Esophagus mucosa (tissue), 1 donor: ENCODE measurements around the gene DUSP28. TPM values are rescaled to one million over a fixed set of nuclear protein-coding genes. Genes with fewer than 3 reads are reported as not detected.
"Not testable (repeated sequence)": the region's sequence is repeated elsewhere in the genome, so short reads cannot be mapped to it uniquely, and the experiment has no call there.

ENCODE experiments used
- ATAC-seq: fragments of 200-7000 bp; cut with Tn5 transposase; one replicate; pipeline ENCODE4 v1.9.1; 2020
- total RNA-seq: library from RNA; stranded (reverse); gene quantifications from one replicate; pipeline ENCODE4 v1.2.4, GENCODE V29; 2023
- donor health status: DM: yes; HTN: yes; CAD: no.

The DUSP28 gene, protein sequence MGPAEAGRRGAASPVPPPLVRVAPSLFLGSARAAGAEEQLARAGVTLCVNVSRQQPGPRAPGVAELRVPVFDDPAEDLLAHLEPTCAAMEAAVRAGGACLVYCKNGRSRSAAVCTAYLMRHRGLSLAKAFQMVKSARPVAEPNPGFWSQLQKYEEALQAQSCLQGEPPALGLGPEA
- total RNA-seq, result 3.7 TPM

DNA sequence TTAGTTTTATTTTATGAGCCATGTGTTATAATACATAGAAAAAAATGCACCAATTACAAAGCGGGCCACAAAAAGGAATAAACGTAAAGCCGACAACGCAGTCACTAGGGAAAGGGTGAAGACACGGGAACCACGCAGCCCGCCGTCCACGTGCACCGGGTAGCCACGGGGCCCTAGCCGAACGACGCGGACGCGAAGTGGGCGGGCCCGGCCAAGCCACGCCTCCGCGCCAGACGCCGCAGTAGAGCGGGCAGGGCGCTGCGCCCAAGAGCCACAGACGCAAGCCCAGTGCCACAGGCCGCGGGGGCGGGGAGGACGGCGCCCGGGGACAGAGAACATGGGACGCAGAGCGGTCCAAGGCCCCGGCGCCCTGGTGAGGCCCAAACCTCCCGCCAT is at the start of gene DUSP28:
Gene DUSP28, plus strand, starts transcription at position 274 of the 396 bp plus-strand sequence. CDS start 328 bp downstream, outside the sequence.
- peak; percentile 79 for ATAC-seq

DNA sequence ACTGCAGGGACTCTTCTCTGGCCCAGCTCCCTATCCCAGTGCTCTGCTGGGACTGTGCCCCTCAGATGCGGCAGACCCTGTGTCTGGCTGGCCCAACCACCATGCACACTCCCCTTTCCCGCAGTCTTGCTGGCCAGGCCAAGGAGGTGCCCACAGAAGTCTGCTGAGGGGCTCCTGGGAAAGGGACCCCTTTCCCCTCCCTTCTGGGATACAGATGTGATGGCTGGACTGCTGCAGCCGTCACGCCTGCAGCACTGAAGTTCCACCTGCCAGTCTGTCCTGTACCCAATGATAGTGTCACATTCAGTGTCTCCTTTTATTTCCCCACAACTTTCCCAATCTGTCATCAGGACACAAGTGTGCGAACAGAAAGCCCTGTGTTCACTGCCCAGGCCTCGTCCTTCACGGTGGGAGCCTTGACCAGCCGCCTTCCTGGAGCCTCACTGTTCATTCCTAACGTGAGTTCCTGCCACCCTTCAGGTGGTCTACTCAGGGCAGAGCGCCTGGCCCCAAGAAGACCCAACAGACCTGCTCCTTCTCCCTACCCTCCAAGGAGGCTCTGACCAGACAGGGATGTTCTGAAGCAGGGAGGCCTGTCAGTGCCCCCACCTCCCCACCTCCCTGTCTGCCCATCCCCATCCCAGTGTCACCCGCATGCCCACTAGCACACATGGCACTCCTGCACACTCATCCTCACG is 49.5 kb upstream of the DUSP28 start:
- ATAC-seq, result no peak

DNA sequence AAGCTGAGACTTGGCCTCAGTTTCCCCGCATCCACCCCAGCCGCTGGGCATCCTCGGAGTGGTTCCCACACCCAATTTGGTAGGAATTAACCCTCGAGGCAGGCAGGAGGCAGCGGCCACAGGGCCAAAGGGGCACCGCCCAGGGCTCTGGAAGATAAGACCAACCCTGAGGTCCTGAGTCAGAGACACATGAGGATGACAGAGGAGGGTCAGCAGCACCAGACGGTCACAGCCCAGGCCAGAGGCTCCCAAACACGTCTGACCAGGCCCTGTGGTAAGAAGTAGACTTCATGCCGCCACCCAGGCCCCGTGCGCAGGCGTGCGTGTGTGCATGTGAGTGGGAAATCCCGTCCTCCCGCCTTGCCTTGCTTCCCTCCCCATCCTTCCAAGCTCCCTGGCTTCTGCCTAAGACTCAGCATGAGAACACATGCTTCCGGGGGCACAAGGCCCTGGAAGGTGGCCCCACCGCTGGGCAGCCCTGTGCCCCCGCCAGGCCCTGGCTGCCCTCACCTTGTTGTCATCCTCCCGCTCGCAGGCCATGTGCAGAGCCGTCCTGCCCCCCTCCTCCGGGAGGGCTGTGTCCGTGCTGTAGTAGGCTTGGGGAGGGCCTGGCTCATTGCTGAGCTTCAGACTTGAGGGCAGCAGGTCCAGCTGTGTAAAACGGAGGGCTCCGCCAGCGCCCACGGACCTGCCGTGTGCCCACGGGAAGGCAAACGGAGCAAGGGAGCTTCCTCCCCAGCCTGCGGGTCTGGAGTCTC is 48.6 kb upstream of the DUSP28 start:
- ATAC-seq, result no peak

DNA sequence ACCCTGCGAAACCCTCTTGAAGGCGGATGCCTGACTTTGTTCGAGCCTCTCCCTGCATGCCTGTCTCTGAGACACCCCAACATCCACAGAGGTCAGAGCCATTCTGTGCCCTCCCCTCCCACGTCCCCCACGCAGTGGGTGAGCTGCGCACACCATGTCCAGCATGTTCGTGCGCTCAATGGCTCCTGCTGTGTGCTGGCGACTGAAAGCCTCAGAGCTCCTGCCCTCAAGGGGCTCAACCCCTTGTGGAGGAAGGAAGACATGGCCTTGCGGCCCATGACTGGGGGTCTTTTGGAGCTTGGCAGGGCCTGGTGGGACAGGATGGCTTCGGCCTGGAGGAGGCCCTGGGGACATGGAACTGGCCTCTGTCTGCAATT is 48.1 kb upstream of the DUSP28 start:
- no peak for ATAC-seq

DNA sequence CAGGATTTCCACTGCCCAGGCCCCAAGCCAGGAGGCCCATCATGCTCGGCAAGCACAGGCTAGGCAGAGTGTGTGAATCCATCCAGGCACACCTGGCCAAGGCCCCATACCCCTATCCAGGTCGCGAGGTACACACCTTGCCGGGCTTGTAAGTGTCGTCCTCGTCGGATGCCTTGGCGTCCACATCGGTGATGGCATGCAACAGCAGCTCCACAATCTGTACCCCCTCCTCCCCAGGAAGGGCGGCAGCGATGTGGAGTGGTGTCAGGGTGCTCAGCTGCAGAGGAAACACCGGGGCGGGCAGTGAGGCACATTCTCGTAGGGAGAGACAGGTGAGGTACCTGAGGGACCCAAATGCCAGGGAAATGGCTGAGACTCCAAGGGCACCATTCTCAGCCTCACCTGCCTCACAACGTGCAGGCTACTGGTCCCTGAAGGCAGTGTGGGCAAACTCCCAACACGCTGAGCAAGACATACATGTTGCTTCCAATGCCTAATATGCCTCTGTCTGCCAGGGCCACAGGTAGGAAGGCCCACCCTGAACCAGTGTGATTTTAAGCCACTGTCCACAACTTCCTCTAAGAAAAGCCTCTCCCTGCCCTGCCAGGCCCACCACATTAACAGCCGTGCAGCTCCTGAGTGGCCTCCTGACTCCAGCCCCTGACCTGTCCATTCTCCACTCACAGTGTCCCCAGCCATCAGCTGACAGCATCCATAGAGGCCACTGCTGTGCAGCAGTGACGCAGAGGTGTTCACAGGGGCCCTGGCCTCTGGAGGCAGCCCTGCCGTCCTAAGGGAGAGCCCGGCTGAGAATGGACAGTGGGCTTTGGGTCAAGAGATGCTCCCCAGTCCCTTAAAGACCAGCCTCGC is 47.3 kb upstream of the DUSP28 start:
- no peak for ATAC-seq

DNA sequence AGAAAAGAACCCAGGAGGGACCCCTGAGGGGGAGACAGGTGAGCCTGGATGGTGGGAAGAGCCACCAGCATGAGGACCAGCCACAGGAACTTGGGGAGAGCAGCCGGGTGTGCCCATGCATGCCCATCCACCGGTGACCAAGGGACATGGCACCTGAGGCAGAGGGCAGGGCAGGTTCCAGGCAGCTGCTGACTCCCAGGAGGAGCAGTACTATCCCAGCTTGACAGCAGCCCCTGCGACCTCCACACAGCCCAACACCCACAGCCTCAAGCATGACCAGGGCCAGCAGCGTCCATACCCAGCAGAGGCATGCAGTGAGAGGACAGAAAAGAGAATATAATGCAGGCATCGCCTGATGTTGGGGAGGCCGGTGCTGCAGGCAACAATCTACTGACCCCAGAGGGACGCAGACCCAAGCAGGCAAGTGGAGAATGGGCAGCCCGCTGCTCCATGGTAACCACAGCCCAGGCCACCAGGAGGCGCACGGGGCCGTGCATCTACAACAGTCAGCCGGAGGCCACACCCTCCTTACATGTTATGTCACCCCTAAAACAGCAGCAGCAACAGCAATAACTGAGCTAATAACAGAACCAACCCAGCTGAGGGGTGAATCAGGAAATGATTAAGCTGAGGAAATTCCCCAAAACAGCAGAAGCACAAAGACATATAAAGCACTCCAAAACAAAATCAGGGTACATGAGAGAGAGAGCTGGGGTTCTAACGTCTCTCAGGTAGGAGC is 46.4 kb upstream of the DUSP28 start:
- ATAC-seq, result peak; percentile 95

DNA sequence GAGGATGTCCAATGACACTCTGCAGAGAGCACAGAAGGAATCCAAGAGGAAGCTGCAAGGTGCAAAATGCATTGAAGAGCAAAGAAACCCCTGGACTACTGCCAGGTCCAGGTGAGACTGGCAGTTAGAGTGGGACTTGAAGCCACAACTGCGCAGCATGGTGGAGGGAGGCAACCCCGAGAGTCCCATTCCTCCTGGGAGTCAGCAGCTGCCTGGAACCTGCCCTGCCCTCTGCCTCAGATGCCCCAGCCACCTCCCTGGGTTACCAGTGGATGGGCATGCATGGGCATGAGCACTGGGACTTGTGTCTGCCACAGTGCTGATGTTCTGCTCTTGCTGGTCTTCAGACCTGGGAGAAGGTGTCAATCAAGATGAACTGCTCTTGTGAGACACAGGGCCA is 45.5 kb upstream of the DUSP28 start:
- ATAC-seq, result peak; percentile 58

DNA sequence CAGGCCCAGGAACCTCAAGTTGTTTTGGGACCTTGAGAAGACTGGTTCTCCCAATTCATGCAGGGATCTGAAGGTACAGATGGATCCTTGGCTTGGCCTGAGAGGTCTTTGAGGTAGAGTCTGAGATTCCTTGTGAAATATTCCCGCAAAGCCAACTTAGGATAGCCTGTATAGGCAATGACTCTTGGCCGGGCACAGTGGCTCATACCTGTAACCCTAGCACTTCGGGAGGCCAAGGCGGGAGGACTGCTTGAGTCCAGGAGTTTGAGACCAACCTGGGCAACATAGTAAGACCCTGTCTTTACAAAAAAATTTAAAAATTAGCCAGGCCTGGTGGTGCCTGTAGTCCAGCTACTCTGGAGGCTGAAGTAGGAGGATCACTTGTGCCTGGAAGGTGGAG is 42.8 kb upstream of the DUSP28 start:
- ATAC-seq, result no peak

DNA sequence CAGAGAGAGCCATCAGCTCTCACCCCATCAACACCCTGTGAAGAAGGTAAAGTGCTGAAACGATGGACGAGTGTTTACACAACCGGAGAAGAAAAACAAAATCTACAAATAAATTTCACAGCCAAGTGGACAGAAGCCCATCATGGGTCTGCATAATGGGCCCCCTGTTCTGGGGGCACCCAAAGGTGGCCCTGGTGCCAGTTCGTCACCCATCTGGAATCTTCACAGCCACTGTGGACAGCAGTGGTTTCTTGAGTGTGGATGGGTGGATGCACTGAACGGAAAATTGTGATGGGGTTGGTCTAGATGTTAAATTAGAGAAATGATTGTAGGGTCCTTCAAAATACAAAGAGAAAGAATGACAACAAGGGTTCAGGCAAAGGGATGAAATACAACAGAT is 41.2 kb upstream of the DUSP28 start:
- ATAC-seq, result no peak

DNA sequence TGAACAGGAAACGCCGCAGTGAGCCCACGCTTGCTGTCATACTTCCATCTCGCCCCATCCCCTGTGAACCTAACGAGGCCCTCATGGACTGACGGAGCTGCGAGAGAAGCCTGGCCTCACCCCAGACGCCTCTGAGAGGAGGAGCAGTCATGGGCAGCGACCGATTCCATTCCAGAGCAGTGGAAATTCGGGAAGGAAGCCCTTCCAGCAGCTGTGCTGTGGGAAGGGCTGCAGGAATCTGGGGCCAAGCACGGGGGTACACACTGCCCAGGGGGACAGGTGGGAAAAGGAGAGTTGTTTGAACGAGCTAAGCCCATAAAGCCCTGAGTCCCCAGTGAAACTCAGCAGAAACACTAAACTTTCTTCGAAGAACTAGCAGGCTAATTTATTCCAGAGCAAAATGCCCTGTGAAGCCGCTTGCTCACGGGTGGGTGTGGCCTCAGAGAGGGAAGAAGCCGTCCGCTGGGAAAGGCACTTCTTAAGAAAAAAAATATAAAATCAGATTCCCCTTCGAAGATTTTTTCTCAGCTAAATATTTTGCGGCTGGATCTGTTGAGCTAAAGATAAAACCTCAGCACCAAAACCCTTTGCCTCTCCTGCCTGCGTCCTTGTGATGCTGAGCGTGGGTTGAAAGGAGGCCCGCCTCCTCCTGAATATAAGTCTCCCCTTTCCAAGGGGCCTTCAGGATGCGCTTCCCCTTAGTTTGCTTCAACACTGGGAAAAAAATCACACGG is 40.6 kb upstream of the DUSP28 start:
- ATAC-seq, result no peak

DNA sequence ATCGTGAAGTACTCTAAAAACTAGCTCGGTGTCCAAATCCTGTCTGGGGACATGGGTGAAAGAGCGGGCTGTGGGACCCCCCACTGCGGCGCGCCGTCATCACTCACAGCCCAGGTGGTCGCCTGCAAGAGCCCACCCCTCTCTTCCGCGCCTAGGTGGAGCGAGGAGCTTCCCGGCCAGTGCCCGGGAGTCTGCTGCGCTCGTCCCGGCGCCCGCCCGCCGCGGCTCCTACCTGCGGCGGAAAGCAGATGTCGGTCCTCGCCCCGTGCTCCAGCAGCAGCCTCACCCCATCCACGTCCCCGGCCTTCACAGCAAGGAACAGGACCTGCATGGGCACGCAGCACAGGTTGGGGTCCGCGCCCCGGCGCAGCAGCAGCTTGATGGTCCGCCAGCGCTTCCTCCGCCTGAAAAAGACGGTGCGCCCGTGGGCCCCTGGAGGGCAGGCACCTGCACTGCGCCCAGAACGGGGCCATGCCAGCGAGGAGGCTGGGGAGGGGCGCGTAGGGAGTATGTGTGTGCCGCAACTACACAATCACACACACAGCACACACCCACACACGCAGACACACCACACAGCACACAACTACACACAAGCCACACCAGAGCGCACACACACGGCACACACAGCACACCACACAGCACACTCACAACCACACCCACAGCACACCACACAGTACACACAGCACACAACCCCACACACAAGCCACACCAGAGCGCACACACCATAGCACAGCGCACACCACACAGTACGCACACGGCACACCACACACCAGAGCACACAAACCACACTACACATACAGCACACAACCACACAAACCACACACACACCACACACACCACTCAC is 39.8 kb upstream of the DUSP28 start:
- ATAC-seq, result peak; percentile 57

DNA sequence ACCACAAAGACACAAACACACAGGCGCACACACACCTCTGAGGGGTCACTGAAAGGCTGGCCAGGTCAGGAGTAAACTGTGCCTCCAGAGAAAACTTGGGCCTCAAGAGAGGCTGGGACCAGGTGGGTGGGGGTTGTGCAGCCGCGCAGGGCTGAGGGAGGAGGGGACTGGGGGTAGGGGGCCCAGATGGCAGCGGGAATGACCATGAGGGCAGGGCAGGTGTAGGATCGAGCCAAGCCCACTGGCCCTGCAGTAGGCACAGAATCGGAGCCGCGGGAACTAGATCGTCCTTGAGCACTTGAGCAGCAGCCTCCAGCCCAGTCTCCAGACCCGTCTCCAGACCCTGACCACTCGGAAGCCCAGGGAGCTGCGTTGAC is 39.2 kb upstream of the DUSP28 start:
- ATAC-seq, result no peak

DNA sequence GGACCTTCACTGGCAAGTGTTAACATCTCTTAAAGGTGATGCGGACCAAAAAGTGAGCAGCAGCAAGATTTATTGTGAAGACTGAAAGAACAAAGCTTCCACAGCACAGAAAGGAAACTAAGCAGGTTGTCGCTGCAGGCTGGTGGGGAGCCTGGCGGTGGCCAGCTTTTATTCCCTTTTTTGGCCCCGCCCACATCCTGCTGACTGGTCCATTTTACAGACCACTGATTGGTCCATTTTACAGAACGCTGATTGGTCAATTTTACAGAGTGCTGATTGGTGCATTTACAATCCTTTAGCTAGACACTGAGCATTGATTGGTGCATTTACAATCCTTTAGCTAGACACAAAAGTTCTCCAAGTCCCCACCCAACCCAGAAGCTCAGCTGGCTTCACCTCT is 38.3 kb upstream of the DUSP28 start:
- ATAC-seq, result not testable (repeated sequence)

DNA sequence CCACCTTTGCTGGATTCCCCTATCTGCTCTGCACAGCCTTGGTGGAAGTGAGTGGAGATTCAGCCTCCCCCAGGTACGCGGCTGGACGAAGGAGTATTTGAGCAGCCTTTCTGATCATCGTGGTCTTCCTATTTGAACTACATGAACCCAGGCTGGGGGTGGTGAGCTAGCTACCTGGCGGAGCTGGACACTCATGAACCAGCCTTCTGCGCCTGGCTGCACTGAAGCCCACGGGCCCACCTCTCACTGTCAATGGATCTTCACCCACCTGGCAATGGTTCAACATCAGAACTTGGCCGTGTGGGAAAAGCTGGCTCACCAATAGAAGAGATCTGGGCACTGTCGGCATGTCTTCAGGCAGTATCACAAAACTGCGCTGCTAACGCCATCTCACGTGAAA is 37.8 kb upstream of the DUSP28 start:
- no peak for ATAC-seq

DNA sequence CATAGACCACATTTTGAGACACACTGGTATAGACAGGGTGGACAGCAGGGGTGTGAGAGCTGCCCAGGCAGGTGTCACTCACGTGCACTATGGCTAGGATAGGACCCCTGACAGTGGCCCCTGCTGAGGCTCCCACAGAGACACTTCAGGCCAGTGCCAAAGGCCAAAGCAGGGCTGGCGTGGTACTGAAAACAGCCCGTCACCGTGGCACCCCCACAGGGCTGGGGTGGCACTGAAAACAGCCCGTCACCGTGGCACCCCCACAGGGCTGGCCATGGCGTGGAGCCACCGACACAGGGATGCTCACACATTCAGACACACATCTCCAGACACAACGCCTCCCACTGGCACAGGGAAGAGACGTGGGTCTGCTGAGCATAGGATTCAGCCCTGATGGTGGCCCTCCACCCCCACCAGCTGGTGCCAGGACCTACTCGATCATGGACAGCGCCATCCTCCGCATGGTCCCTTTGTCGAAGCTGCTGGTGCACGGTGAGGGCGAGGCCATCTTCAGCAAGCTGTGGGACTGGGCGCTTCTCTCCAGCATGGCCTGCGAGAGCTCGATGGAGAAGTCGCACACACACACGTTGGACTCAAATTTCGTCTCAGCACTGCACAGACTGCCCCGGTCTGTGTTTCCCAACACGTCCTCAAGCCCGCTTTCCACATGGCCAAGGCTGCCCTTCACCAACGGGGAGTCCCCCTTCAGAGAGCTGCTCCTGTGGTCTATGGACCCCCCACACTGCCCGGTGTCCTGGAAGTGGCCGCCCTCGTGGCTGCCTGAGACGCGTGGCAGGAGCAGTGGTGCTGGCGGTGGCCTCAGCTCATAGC is 36.5 kb upstream of the DUSP28 start:
- no peak for ATAC-seq

DNA sequence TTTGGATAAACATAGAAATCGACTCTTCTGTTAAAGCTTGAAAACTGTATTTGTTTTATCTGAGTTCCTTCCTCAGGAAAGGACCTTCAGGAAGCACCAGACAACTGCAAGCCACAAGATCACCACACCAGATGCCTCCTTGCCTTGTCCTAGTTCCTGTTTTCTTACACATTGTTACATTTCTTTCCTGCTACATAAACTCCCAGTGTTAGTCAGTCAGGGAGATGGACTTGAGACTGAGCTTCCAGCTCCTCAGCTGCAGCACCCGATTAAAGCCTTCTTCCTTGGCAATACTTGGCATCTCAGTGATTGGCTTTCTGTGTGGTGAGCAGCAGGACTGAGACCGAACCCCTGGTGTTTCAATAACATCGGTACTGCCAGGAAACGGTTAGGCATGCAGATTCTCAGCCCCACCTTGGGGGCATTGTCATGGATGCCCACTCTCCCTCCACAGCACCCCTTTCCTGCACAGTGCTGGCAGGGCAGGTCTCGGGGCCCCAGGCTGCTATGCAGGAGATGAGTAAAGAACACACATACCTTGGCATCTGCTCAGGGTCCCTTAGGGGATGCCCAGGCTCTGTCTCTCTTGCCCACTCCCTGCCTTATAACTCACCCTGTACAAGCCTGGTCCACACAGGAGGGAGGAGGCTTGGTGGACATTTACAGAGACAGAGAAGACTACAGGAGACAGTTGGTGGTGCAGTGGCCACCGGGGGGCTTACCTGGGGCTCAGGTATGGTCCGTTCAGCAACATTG is 35.0 kb upstream of the DUSP28 start:
- no peak for ATAC-seq

DNA sequence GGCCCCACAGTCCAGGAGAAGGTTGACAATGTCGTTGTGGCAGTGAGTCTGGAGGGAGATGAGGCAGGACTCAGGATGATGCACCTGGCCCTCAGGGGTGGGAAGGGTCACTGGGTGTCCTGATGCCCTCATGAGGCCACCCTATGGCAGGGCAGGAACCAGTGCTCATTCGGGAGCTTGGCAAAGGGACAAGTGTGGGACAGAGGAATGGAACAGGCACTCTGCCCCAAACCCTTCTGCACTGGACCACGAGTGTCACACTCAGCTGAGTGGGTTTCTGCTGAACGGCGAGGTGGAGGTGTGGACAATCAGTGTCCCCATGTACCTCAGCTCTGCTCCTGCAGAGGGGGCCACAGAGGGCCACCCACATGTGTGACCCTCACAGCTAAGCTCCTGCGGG is 34.4 kb upstream of the DUSP28 start:
- ATAC-seq, result no peak

DNA sequence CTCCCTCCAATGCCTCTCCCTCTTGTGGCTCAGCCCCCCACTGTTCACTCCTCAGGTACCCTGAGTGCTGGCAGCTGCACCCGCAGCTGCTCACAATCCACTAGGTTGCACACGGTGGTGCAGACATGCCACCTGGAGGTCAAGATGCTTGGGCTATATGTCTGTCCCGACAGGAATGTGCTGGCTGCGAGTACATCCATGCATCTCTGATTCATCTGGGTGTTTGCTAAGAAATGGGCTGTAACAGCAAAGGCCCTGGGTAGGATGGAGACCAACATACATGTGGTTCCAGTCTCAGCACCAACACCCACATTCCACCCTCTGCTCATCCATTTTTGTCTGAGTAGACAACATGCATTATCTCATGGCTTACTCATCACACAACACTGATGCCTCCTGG is 33.6 kb upstream of the DUSP28 start:
- ATAC-seq, result no peak
